ENCODE measurements around the gene LASP1.

- TF ChIP-seq SUZ12 (IDR thresholded peaks at IDR 0.05; ENCODE audit: extremely low read depth, insufficient read depth, insufficient read length) (no peak), YY1 (IDR thresholded peaks at IDR 0.05; ENCODE audit: insufficient read depth, insufficient read length) (no peak)
Measured at GRCh38 chr17:38871247-38872015, 1.6 kb downstream of the LASP1 start.

All from NT2/D1 (cell line).